ENCODE results near the gene EPC2. TPM values are rescaled to one million over a fixed set of nuclear protein-coding genes. Genes with fewer than 3 reads are reported as not detected.

Gene EPC2
- total and polyA plus RNA-seq, 2 experiments from 2014 or later = 2.4 to 14.0 TPM

- DNase-seq (ENCODE audit: low read depth in 1 of 2, low spot score in 1 of 2) = no peak
- H3K4me1 ChIP-seq (ENCODE audit: low read depth) = no peaks in the 10 kb centered on the region
- no peak overlapping the region for H3K4me3 ChIP-seq
- no peaks in the 10 kb centered on the region for H3K9me3 ChIP-seq (ENCODE audit: low read depth)
- H3K27ac ChIP-seq = no peak overlapping the region
- no peak for TF ChIP-seq CTCF (IDR thresholded peaks at IDR 0.05; ENCODE audit: low read depth, low read length)
- H3K36me3 ChIP-seq = no peaks in the 10 kb centered on the region
- no peaks in the 10 kb centered on the region for H3K27me3 ChIP-seq
Observed at GRCh38 chr2:148699830-148700229, 55.3 kb downstream of the EPC2 start.

- DNase-seq (ENCODE audit: low read depth in 1 of 2, low spot score in 1 of 2) = no peak
- TF ChIP-seq CTCF (IDR thresholded peaks at IDR 0.05; ENCODE audit: low read depth, low read length) = no peak
- no peaks in the 10 kb centered on the region for H3K36me3 ChIP-seq
- no peak overlapping the region for H3K4me3 ChIP-seq
- H3K27me3 ChIP-seq = no peaks in the 10 kb centered on the region
- no peaks in the 10 kb centered on the region for H3K9me3 ChIP-seq (ENCODE audit: low read depth)
- no peak overlapping the region for H3K27ac ChIP-seq
- H3K4me1 ChIP-seq (ENCODE audit: low read depth) = no peaks in the 10 kb centered on the region
Observed at GRCh38 chr2:148701039-148701438, 56.5 kb downstream of the EPC2 start.

- DNase-seq (ENCODE audit: low read depth in 1 of 2, low spot score in 1 of 2) = no peak
- no peak for TF ChIP-seq CTCF (IDR thresholded peaks at IDR 0.05; ENCODE audit: low read depth, low read length)
- H3K27me3 ChIP-seq = no peaks in the 10 kb centered on the region
- H3K4me3 ChIP-seq = no peak overlapping the region
- H3K36me3 ChIP-seq = no peaks in the 10 kb centered on the region
- H3K27ac ChIP-seq = no peak overlapping the region
- H3K9me3 ChIP-seq (ENCODE audit: low read depth) = no peaks in the 10 kb centered on the region
- no peaks in the 10 kb centered on the region for H3K4me1 ChIP-seq (ENCODE audit: low read depth)
Observed at GRCh38 chr2:148701877-148702276, 57.3 kb downstream of the EPC2 start.

GRCh38 chr2:148702475-148702874 lies 57.9 kb downstream of the EPC2 start:
- H3K27me3 ChIP-seq = no peaks in the 10 kb centered on the region
- no peak overlapping the region for H3K27ac ChIP-seq
- DNase-seq (ENCODE audit: low read depth in 1 of 2, low spot score in 1 of 2) = no peak
- H3K4me1 ChIP-seq (ENCODE audit: low read depth) = no peaks in the 10 kb centered on the region
- H3K4me3 ChIP-seq = no peak overlapping the region
- no peaks in the 10 kb centered on the region for H3K36me3 ChIP-seq
- no peak for TF ChIP-seq CTCF (IDR thresholded peaks at IDR 0.05; ENCODE audit: low read depth, low read length)
- no peaks in the 10 kb centered on the region for H3K9me3 ChIP-seq (ENCODE audit: low read depth)

GRCh38 chr2:148704247-148704646 lies 59.7 kb downstream of the EPC2 start:
- no peak overlapping the region for H3K4me3 ChIP-seq
- TF ChIP-seq CTCF (IDR thresholded peaks at IDR 0.05; ENCODE audit: low read depth, low read length) = no peak
- no peaks in the 10 kb centered on the region for H3K4me1 ChIP-seq (ENCODE audit: low read depth)
- no peaks in the 10 kb centered on the region for H3K27me3 ChIP-seq
- no peaks in the 10 kb centered on the region for H3K36me3 ChIP-seq
- no peak for DNase-seq (ENCODE audit: low read depth in 1 of 2, low spot score in 1 of 2)
- no peaks in the 10 kb centered on the region for H3K9me3 ChIP-seq (ENCODE audit: low read depth)
- H3K27ac ChIP-seq = no peak overlapping the region

GRCh38 chr2:148716378-148716920 lies 71.9 kb downstream of the EPC2 start:
- Histone ChIP-seq H3K27ac (no peak overlapping the region), H3K4me1 (ENCODE audit: low read depth) (peaks cover 3% of the 10 kb centered on the region), H3K9me3 (ENCODE audit: low read depth) (no peaks in the 10 kb centered on the region), H3K36me3 (no peaks in the 10 kb centered on the region), H3K4me3 (no peak overlapping the region), H3K27me3 (no peaks in the 10 kb centered on the region)
- DNase-seq (ENCODE audit: low read depth in 1 of 2, low spot score in 1 of 2) = no peak
- no peak for TF ChIP-seq CTCF (IDR thresholded peaks at IDR 0.05; ENCODE audit: low read depth, low read length)

All from cardiac muscle cell (in vitro differentiated cells and primary cell).